Stimulated activated CD8-positive, alpha-beta memory T cell treated with anti-CD3 and anti-CD28 coated beads, Interleukin-15, amount 100 ng/mL, for 48 hours (primary cell): ENCODE data around the gene SLC27A1.
"Not testable (repeated sequence)": the region's sequence is repeated elsewhere in the genome, so short reads cannot be mapped to it uniquely, and the experiment has no call there.

Experiments
- DNase-seq, 2 donors: peaks; one replicate each; pipeline ENCODE4 v3.0.0-alpha.2; 2020; ENCODE audit warnings: low read depth in 2 of 2

SLC27A1 gene

DNA sequence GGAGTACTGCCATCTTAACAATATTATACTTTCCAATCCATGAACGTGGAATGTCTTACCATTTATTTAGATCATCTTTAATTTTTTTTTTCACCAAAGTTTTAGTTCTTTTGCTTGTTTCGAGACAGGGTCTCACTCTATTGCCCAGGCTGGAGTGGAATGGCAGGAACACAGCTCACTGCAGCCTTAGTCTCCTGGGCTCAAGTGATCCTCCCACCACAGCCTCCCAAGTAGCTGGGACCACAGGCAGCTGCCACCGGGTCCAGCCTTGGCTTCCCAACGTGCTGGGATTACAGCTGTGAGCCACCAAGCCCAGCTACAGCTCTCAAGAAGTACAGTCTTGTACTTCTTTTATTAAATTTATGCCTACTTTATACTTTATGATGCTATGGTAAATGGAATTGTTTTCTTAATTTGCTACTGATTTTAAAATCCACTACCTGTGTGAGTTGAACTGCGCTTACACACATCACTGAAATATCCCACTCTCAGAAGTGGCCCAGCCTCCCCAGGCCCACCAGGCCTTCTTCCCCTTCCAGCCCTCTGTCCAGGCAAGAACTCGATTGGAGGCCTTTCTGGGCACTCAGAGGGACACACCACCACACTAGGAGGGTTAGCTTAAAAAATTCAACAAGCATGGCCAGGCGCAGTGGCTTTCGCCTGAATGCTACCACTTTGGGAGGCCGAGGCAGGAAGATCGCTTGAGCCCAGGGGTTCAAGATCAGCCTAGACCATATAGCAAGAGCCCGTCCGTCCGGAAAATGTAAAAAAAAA, 40.1 kb downstream of the SLC27A1 start:
- no peak for DNase-seq

DNA sequence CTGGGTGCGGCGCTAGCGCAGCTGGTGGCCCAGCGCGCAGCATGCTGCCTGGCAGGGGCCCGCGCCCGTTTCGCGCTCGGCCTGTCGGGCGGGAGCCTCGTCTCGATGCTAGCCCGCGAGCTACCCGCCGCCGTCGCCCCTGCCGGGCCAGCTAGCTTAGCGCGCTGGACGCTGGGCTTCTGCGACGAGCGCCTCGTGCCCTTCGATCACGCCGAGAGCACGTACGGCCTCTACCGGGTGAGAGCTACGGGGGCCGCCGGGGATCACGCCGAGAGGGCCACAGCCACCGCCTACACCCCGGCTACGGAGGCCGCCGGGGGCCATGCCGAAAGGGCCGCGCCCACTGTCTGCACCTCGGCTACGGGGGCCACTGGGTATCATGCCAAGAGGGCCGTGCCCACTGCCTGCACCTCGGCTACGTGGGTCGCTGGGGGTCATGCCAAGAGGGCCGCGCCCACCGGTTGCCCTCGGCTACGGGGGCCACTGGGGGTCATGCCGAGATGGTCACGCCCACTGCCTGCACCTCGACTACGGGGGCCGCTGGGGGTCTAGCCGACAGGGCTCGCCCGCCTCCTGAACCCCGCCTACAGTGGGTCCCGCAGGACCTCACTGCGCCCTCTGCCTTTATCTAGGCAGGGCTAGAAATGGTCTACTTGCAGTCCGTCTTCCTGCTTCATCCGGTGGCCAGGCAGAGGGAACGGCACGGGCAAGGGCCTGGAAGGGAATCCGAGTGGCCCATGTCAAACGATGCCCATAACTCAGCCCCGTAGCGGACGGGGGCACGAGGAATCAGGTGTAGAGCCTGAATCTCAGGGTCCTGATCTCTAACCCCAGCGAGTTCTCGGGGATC, 41.6 kb downstream of the SLC27A1 start:
- DNase-seq: peak; percentile 81 to 91

DNA sequence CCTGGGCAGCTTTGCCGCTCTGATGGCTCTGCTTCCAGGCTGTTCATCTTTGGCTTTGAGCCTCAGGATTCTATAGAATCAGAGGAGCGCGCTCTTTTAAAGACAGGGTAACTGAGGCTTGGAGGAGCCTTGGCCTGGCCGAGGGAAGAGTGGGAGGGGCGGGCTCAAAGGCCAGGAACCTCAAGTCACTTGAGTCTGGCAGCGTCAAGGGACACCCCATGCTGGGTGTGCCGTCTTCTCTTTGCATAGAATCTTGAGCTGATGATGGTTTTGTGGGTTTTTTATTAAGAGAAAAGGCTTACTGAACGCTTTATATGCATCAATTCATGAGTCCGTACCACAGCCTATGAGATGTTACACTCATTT, 42.2 kb downstream of the SLC27A1 start:
- no peak for DNase-seq

DNA sequence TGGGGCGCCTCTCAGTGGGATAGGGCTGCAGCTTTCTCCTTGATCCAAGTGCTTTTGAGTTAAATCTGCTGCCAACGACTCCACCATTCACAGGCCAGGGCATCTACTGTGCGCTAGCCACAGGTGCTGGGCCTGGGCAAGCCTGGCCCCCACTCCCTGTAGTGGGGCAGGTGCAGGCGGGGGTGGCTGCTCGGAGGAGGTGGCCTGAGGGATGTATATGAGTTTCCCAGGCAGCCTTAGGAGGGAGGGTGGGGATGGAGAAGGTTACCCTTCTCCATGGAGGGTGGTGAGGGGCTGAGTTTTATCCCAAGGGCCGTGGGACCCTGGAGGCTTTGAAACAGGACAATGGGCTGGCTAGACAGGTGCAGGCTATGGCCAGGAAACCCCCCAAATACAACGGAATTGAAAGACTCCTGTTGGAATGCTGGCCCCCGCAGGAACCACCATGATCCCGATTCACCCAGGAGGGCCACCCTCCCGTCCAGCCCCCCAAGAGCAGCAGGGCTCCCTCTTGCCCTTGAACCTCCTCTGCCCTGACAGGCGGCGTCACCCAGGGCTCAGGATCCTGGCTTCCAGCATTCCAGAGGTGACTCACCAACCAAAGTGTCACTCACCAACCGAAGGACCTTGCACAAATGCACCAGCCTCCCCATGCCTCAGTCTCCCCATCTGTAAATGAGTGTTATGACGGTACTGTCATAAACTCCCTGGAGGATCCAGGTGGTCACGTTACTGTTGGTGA, 45.3 kb downstream of the SLC27A1 start:
- no peak for DNase-seq

DNA sequence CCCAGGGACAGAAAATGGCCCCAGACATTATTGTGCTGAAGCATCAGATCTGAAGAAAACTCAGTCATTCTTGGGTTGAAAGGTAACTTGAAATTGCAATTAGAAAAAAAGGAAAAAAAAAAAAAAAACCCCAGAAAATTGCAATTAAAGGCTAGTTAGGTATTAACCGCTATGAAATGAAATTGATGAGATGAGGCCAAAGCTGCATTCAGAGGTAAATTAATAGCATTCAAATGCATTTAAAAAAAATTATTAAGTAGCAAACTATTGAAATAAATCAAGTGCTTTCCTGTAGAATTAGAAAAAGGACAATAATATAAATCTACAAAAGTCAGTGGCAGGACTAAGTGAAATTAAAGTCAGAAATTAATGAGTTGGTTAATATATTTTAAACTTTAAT, 47.6 kb downstream of the SLC27A1 start:
- DNase-seq: no peak

DNA sequence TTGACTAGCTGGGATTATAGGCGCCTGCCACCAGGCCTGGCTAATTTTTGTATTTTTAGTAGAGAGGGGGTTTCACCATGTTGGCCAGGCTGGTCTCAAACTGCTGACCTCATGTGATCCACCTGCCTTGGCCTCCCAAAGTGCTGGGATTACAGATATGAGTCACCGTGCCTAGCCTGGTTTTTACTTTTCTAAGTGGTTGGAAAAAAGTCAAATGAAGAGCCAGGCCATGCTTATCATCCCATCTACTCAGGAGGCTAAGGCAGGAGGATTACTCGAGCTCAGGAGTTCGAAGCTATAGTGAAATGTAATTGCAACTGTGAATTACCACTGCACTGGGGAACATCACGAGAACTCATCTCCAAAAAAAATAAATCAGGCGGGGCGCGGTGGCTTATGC, 48.3 kb downstream of the SLC27A1 start:
- DNase-seq: not testable (repeated sequence)

DNA sequence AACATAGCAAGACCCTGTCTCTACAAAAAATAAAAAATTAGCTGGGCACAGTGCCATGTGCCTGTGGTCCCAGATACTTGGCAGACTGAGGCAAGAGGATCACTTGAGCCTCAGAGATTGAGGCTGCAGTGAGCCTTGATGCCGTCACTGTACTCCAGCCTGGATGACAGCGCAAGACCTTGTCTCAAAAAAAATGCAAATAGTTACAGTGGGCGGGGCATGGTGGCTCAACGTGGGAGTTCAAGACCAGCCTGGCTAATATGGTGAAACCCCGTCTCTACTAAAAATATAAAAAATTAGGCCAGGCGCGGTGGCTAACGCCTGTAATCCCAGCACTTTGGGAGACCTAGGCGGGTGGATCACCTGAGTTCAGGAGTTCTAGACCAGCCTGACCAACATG, 49.6 kb downstream of the SLC27A1 start:
- no peak for DNase-seq

DNA sequence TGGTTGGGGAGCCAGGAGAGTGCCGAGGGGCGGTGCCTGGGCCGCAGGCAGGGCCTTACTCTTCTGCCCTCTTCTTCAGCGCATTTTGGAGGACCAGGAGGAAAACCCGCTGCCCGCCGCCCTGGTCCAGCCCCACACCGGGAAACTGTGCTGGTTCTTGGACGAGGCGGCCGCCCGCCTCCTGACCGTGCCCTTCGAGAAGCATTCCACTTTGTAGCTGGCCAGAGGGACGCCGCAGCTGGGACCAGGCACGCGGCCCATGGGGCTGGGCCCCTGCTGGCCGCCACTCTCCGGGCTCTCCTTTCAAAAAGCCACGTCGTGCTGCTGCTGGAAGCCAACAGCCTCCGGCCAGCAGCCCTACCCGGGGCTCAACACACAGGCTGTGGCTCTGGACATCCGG, 50.5 kb downstream of the SLC27A1 start:
- DNase-seq: no peak

DNA sequence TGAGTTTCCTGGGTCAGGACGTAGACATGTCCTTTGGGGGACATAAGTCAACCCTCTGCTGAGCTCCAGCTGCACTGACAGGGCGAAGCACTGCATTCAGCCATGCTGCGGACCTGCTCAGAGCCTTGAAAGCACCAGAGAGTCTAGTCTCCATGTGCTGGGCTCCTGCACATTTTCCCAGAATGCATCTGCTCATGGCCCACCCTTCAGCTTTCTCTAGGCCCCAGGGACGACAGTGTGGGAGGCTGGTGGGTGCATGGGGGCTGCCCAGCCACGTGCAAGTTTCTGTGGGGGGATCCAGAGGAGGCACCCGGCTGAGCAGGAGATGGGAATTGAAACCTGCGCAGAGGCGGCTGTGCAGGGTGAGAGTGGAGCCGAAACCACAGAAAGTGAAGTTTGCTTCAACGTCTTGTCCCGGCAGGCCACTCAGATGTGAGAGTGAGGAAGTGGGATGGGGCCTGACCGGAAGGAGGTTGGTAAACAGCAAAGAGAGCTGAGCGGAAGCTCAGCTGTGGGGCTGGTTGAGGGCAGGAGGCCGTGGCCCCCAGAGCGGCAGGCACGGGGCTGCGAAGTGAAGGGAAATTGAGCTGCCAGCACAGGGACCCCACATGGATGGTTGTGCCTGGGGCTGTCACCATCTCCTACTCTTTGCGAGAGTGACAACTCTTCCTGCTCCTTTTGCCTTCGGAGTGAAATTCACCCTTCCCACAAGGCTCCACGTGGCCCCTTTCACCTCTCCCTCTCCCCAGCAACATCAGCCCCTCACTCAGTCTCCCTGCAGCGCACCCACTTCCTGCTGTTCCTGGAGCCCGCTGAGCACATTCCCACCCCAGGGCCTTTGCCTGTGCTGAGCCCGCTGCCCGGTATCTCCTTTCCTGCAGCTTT, 52.9 kb downstream of the SLC27A1 start:
- DNase-seq: peak; percentile 61 to 71

DNA sequence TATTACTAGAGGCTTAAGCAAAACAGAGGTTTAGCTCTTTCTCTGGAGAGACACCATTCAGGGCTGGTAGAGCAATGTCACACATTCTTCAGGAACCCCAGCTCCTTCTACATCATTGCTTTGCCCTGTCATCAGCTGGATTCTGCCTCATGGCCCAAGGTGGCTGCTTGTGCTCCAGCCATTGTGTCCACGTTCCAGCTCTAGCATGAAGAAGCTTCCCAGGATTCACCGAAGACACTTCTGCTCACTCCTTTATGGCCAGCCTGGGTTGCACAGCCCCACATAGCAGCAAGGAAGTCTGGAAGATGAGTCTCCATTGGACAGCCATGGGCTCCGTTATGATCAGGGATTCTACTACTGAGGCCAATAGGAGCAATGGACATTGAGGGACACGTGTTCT, 54.3 kb downstream of the SLC27A1 start:
- DNase-seq: no peak

DNA sequence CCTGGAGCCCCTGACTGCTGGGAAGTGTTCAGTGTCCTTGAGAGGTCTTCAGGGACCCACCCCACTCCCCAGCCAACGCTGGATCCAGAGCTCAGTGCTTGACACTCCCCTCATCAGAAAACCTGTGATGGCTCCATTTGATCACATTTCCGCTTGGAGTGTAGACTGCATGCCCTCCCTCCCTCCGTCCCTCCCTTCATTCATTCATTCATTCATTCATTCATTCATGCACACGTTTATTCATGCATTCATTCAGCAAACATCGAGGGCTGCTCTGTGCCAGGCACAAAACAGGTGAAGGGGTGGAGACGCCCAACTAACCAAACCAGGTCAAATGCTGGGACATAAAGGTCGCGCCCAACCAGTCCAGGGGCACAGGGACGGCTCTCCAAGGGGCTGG, 54.8 kb downstream of the SLC27A1 start:
- no peak for DNase-seq

DNA sequence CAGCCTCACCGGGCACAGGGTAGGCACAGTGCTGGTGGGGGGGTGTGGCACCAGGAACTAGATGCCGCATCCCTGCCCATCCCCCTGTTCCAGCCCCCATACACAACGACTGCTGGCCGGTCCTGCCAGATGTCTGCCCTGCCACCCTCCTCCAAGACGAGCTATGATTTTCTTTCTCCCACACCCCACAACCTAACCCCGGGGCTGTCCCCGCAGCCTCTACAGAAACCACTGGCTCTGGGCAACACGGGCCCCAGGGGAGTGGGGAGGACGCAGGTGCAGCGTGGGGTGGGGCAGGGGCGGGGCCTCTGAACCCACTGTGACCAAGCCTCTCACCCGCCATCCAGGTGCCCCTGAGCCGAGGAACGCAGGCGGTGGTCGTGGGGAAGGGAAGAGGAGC, 56.6 kb downstream of the SLC27A1 start:
- DNase-seq: no peak

DNA sequence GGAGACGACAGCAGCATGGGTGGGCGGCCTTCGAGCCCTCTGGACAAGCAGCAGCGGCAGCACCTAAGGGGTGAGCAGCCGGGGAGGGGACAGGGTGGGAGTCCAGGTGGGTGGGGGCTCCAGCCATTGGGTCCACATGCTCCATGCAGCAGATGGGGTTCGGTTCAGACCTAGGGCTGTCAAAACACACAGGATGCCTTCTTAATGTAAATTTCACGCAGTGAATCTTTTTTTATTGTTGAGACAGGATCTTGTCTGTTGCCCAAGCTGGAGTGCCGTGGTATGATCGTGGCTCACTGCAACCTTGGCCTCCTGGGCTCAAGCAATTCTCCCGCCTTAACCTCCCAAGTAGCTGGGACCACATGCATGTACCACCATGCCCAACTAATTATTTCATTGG, 57.0 kb downstream of the SLC27A1 start:
- DNase-seq: no peak

DNA sequence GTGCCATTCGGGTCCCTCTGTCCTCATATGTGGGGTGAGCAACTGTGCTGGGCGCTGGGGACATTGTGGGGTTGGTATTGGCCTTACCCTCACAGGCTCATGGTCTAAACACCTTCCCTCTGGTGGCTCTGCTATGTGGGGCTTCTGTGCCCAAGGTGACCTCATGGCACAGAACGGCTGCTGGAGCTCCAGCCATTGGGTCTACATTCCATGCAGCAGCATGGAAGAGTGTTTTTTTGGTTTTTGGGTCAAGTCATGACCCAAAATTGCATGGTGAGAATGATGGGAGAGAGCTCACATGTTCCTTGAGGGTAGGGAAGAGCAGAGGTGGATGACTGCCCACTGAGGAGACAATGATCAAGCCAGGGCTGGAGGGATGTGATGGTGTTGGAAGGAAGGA, 58.3 kb downstream of the SLC27A1 start:
- no peak for DNase-seq

DNA sequence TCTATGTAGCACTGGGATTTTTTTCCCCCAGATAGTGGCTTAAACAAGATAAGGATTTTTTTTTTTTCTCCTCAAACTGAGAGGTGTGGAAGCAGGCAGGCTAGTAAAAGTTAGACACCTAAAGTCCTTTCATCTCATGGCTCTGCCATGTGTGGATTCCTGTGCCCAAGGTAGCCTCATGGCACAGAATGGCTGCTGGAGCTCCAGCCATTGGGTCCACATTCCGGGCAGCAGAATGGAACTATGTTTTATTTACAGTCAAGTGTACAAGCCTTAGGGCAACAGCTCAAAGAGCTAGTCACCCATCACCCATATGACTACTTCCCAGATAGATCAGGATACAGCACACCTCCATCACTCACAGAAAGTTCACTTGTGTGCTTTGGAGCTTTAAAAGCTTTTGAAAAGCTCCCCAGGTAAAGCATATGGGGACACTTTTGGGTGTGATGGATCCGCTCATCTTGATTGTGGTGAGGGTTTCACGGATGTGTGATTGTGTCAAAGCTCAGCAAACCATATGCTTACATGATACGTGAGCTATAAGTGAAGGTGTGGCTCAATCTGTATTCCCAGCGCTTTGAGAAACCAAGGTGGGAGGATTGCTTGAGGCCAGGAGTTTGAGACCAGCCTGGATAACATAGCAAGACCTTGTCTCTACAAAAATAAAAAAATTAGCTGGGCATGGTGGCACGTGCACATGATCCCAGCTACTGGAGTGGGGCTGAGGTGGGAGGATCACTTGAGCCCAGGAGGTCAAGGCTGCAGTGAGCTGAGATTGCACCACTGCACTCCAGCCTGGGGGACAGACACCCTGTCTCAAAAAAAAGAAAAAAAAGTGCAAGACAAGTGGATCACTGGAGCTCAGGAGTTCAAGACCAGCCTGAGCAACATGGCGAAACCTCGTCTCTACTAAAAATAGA, 59.2 kb downstream of the SLC27A1 start:
- DNase-seq: no peak

DNA sequence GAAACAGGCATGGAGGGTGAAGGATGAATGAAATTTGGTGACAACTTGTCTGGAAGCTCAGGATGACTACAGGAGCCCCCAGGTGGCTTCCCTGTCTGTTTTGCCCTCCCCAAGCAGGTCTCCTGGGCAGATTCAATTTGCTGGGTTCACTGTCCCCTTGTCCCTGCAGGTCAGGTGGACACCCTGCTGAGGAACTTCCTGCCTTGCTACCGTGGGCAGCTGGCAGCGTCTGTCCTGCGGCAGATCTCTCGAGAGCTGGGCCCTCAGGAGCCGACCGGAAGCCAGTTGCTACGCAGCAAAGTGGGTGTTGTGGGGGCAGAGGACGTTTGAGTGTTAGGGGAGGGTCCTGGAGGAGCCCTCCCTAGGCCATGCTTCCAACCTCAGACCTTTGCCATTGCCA, 60.3 kb downstream of the SLC27A1 start:
- no peak for DNase-seq

DNA sequence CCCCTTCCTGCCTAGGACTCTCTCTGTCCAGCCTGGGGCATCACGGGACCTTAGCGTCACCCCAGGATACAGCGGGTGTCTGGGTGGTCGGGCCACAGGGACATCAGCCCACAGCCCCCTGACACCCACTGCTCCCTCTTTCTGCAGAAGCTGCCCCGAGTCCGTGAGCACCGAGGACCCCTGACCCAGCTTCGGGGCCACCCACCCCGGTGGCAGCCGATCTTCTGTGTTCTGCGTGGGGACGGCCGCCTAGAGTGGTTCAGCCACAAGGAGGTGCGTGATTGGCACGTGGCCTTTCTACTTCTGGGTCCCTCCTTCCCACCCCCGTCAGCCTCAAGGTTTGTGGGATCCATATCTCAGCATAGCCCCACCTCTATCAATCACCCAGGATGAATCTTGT, 61.8 kb downstream of the SLC27A1 start:
- DNase-seq: no peak

DNA sequence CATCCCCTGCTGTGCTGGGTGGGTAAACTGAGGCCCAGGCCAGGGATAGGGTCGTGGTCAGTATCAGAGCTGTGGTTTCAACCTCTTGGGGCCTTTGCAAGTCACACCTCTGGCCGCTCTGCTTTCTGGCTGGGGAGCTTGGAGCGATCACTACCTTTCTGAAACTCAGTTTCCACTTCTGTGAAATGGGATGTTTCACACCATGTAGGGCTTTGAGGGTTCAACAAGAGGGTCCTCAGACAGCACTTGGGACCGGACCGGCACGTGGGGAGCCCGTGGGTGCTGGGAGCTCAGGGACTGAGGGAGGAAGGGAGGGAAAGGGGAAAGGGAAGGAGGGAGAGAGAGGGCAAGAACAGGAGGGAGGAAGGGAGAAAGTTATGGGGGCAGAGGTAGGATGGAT, 62.2 kb downstream of the SLC27A1 start:
- DNase-seq: no peak

DNA sequence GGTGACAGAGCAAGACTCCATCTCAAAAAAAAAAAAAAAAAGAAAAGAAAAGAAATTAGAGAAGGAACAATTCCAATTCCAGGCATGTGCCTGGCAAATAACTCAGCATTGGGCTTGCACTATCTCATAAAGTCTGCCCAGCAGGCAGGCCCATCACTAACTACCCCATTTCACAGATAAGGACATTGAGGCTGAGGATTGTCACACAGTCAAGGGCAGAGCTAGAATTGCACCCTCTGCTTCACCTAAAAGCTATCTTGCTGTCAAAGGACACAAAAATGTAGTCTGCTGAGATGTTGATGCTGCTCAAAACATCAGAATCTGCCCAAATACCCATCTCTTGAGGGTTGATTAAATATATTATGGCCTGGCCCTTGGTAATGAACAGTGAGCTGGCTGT, 64.4 kb downstream of the SLC27A1 start:
- no peak for DNase-seq

DNA sequence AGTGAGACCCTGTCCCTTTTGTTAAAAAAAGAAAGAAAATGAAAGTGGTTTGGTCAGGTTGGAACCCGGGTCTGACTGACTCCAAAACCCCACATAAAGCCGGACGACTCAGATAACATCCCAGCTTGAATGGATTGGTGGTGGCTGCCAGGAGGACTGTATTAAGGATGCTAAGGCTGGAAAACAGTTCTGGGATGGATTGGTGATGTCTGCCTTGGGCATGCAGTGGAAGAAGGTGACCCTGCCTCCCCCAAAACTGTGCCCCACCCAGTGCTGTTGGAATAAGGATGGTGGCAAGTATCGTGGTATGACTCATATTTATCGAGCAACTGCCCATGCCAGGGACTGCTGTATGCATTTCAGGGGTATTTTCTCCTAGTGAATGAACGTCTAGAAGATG, 66.6 kb downstream of the SLC27A1 start:
- DNase-seq: no peak
